RWPE2 (cell line): Measurements from ENCODE around the gene ADAMTS17.
"Not testable (repeated sequence)": the region's sequence is repeated elsewhere in the genome, so short reads cannot be mapped to it uniquely, and the experiment has no call there.

ENCODE experiments used
- ATAC-seq: fragments of 200-7000 bp; cut with Tn5 transposase; 3 replicates; pipeline ENCODE4 v1.9.1; 2021; ENCODE audit warnings: low read depth
- DNase-seq: peaks from one replicate; pipeline ENCODE4 v3.0.0-alpha.2; 2020; ENCODE audit warnings: low spot score
- H3K27ac ChIP-seq: fragments of 450-650 bp; 2 replicates; pipeline ENCODE4 v1.5.1; 2017; ENCODE audit warnings: mild to moderate bottlenecking; ENCODE audit not compliant: poor library complexity, severe bottlenecking
- H3K27me3 ChIP-seq: fragments of 250-450 bp; sonication (Bioruptor Pico); 2 replicates; pipeline ENCODE4 v1.5.1; 2021; ENCODE audit warnings: mild to moderate bottlenecking, moderate library complexity; ENCODE audit not compliant: insufficient read depth, poor library complexity, severe bottlenecking
- H3K36me3 ChIP-seq: fragments of 250-450 bp; sonication (Bioruptor Pico); 2 replicates; pipeline ENCODE4 v1.5.1; 2020; ENCODE audit warnings: low read depth, mild to moderate bottlenecking, moderate library complexity
- H3K4me1 ChIP-seq: fragments of 250-450 bp; sonication (Bioruptor Pico); 2 replicates; pipeline ENCODE4 v1.5.1; 2021; ENCODE audit warnings: mild to moderate bottlenecking, moderate library complexity; ENCODE audit not compliant: insufficient read depth, poor library complexity, severe bottlenecking
- H3K4me3 ChIP-seq: fragments of 250-450 bp; sonication (Bioruptor Pico); 2 replicates; pipeline ENCODE4 v1.5.1; 2021; ENCODE audit warnings: mild to moderate bottlenecking, moderate library complexity; ENCODE audit not compliant: severe bottlenecking
- H3K9me3 ChIP-seq: fragments of 250-450 bp; sonication (Bioruptor Pico); 2 replicates; pipeline ENCODE4 v1.5.1; 2021; ENCODE audit warnings: mild to moderate bottlenecking, moderate library complexity; ENCODE audit not compliant: severe bottlenecking
- TF ChIP-seq, protein P1 (sequence below): fragments of 450-650 bp; IDR thresholded peaks from one replicate; pipeline ENCODE4 v1.5.1; 2017; ENCODE audit warnings: mild to moderate bottlenecking, moderate library complexity; ENCODE audit not compliant: poor library complexity, severe bottlenecking

Gene ADAMTS17

DNA sequence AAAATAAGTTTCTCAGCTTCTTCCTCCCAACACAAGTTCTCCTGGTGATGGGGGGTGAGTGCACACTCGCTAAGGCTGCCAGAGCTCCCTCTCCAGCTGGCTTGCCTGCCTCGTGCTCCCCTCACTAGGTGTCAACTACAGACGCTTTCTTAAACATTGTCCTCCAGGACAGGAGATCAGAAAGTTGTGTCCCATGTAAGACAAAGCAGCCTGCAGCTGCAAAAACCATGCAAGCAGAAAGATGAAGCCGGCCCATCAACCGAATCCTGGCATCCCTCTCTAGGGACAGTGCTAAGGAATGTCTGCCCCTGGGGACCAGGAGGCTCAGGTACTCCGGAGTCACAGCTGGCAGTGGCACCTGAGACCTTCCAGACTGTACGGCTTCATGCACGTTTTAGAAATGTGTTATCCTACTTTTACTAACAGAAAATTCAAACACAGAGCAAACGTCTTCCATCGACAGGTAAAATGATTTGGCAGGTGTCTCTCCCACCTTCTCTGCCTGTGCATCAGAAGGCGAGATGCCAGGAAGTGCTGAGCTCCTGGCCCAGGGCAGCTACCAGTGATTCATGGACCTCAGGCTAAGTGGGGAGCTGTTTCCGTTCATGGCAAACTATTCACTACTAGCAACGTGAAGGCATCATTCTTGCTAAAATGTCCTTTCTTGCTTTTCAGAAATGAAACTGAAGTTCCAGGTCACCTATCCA lies 246.1 kb downstream of the ADAMTS17 start:
- DNase-seq = no peak
- H3K27me3 ChIP-seq = no peaks in the 10 kb centered on the region
- no peaks in the 10 kb centered on the region for H3K36me3 ChIP-seq
- no peak overlapping the region for H3K27ac ChIP-seq
- no peak overlapping the region for H3K4me3 ChIP-seq
- TF ChIP-seq, protein P1, sequence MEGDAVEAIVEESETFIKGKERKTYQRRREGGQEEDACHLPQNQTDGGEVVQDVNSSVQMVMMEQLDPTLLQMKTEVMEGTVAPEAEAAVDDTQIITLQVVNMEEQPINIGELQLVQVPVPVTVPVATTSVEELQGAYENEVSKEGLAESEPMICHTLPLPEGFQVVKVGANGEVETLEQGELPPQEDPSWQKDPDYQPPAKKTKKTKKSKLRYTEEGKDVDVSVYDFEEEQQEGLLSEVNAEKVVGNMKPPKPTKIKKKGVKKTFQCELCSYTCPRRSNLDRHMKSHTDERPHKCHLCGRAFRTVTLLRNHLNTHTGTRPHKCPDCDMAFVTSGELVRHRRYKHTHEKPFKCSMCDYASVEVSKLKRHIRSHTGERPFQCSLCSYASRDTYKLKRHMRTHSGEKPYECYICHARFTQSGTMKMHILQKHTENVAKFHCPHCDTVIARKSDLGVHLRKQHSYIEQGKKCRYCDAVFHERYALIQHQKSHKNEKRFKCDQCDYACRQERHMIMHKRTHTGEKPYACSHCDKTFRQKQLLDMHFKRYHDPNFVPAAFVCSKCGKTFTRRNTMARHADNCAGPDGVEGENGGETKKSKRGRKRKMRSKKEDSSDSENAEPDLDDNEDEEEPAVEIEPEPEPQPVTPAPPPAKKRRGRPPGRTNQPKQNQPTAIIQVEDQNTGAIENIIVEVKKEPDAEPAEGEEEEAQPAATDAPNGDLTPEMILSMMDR = no peak
- no peaks in the 10 kb centered on the region for H3K9me3 ChIP-seq
- ATAC-seq = peak; percentile 75
- peaks cover 7% of the 10 kb centered on the region for H3K4me1 ChIP-seq

DNA sequence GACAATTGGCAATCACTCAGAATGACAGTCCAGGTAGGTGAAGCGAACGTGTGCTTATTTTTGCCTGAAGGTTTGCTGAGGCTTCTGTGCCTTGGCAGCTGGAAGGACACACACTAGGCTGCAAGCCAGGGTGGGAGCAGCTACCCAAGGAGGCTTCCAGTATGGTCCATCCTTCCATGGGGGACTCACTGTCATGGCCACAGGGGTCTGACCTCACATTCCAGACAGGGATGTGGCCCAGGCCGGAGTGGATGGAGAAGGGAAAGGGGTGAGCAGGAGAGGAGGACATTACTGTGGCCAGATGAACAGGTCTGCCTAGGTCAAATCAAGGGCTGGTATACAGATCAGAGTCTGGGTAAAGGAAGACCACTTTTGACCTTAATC lies 247.7 kb downstream of the ADAMTS17 start:
- TF ChIP-seq, protein P1 = no peak
- Histone ChIP-seq H3K27me3 (no peaks in the 10 kb centered on the region), H3K4me1 (peaks cover 7% of the 10 kb centered on the region), H3K9me3 (no peaks in the 10 kb centered on the region), H3K4me3 (no peak overlapping the region), H3K36me3 (no peaks in the 10 kb centered on the region), H3K27ac (peak overlapping the region; percentile 24)
- ATAC-seq = peak; percentile 14; the same call in 2 of the 3 replicates
- no peak for DNase-seq

DNA sequence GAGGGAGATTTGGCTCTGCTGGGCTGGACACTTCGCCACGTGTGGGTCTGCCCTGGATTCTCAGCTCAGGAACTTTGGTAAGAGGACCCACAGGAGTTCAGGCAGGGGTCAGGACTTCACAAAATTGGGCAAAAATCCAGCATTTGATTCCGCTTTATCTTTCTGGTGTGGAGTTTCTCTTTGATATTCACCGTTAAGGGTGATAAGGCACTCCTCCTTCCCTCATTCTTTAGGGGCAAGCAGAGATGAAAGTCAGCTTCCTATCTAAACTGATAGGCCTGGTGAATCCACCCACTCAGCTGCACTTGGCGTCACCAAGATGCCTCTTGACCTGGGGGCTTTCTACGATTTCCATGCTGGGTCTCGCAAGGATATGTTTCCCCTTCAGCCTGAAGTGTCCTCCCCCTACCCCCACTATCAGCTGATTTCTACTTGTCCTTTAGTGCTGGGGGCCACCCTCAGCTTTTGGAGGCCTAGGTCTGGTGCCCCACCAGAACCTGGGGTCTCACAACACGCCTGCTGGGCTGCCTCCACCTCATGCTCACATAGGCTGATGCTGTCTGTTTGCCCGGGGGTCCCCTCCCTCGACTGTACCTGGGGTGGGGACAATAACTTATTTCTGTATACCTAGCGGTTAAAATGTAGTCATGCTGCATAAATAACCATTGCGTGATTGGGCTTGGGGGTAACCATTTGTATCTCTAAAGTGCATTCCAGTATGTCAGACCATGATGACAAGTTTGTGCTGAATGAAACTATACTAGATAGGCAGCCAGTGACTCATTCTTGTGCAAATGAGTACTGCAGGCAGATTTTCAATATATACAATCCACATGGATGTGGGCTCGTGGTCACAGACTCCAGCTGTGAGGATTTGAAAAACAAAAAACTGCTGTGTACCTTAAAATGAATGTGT lies 248.3 kb downstream of the ADAMTS17 start:
- no peaks in the 10 kb centered on the region for H3K27me3 ChIP-seq
- H3K36me3 ChIP-seq = no peaks in the 10 kb centered on the region
- peaks cover 7% of the 10 kb centered on the region for H3K4me1 ChIP-seq
- TF ChIP-seq, protein P1 = no peak
- peak overlapping the region; percentile 24 for H3K27ac ChIP-seq
- no peak overlapping the region for H3K4me3 ChIP-seq
- DNase-seq = no peak
- ATAC-seq = peak; percentile 90
- H3K9me3 ChIP-seq = no peaks in the 10 kb centered on the region

DNA sequence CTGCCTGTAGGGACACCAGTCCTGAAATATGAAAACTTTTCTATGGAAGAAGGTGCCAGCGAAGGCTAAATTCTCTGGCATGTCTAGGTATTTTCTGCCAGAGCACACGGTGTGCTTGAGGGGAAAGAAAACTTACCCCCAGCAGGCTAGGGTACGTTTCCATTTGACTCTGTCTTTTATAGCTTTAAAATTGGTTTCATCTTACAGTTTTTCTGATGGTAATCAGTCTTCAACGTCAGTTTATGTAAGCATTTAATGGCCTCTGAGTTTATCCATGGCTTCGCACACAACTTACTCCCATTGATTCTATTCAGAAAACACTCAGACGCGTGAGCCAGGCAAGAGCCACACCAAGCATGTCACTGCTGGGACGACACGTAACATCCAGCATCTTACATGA lies 249.7 kb downstream of the ADAMTS17 start:
- Histone ChIP-seq H3K4me3 (no peak overlapping the region), H3K27me3 (no peaks in the 10 kb centered on the region), H3K9me3 (no peaks in the 10 kb centered on the region), H3K36me3 (no peaks in the 10 kb centered on the region), H3K27ac (no peak overlapping the region), H3K4me1 (peaks cover 7% of the 10 kb centered on the region)
- no peak for ATAC-seq
- DNase-seq = no peak
- TF ChIP-seq, protein P1 = no peak

DNA sequence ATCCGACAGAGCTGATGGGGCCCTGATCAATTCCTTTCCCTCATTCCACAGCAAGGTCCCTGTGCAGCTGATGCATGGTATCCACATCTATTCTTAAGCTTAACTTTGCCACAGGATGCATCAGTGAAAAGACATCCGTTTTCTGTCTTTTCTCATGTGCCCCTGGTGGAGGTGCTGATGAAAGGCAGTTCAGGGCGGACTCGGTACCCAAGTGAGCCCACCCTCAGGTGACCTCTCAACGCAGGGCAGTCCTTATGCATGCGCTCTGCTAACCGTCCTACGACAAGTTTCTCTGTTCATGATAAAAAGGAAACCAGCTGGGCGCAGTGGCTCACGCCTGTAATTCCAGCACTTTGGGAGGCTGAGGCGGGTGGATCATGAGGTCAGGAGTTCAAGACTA lies 251.4 kb downstream of the ADAMTS17 start:
- no peak overlapping the region for H3K4me3 ChIP-seq
- TF ChIP-seq, protein P1 = no peak
- DNase-seq (no peak), ATAC-seq (no peak)
- H3K9me3 ChIP-seq = no peaks in the 10 kb centered on the region
- H3K27me3 ChIP-seq = no peaks in the 10 kb centered on the region
- H3K4me1 ChIP-seq = peaks cover 7% of the 10 kb centered on the region
- no peaks in the 10 kb centered on the region for H3K36me3 ChIP-seq
- H3K27ac ChIP-seq = no peak overlapping the region

DNA sequence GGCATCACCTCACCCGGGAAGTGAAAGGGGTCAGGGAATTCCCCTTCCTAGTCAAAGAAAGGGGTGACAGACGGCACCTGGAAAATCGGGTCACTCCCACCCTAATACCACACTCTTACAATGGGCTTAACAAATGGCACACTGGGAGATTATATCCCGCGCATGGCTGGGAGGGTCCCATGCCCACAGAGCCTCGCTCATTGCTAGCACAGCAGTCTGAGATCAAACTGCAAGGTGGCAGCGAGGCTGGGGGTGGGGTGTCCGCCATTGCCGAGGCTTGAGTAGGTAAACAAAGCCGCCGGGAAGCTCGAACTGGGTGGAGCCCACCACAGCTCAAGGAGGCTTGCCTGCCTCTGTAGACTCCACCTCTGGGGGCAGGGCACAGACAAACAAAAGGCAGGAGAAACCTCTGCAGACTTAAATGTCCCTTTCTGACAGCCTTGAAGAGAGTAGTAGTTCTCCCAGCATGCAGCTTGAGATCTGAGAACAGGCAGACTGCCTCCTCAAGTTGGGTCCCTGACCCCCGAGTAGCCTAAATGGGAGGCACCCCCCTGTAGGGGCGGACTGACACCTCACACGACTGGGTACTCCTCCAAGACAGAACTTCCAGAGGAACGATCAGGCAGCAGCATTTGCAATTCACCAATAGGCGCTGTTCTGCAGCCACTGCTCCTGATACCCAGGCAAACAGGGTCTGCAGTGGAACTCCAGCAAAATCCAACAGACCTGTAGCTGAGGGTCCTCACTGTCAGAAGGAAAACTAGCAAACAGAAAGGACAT lies 257.5 kb downstream of the ADAMTS17 start:
- not testable (repeated sequence) for H3K4me3 ChIP-seq, H3K4me1 ChIP-seq, ATAC-seq, H3K27me3 ChIP-seq, H3K36me3 ChIP-seq, H3K27ac ChIP-seq, H3K9me3 ChIP-seq
- peak; percentile 40 for DNase-seq
